Myocyte (in vitro differentiated cells): Measurements from ENCODE around the gene GMDS. TPM values are rescaled to one million over a fixed set of nuclear protein-coding genes. Genes with fewer than 3 reads are reported as not detected.

ENCODE experiments used
- DNase-seq: peaks from one replicate; pipeline ENCODE4 v3.0.0-alpha.2; 2012; ENCODE audit warnings: low read depth
- total RNA-seq: library from RNA; depleted of rRNA; stranded (reverse); fragments of >200 nt; gene quantifications from 2 replicates; pipeline ENCODE4 v1.2.3, GENCODE V29; 2014

Gene GMDS
- total RNA-seq, 1 donor from 2014 or later, result 9.3 TPM

GRCh38 chr6:1814279-1814678, 431.1 kb downstream of the GMDS start:
- no peak for DNase-seq

- no peak for DNase-seq
Measured at GRCh38 chr6:1812487-1812886, 432.9 kb downstream of the GMDS start.

GRCh38 chr6:1812034-1812433, 433.4 kb downstream of the GMDS start:
- DNase-seq, result no peak

- DNase-seq, result no peak
Measured at GRCh38 chr6:1810880-1811279, 434.5 kb downstream of the GMDS start.

- no peak for DNase-seq
Measured at GRCh38 chr6:1809291-1809988, 436.0 kb downstream of the GMDS start.

- DNase-seq, result no peak
Measured at GRCh38 chr6:1806935-1807334, 438.5 kb downstream of the GMDS start.

- no peak for DNase-seq
Measured at GRCh38 chr6:1802491-1803395, 442.7 kb downstream of the GMDS start.

- no peak for DNase-seq
Measured at GRCh38 chr6:1801401-1801800, 444.0 kb downstream of the GMDS start.

- no peak for DNase-seq
Measured at GRCh38 chr6:1800845-1801244, 444.6 kb downstream of the GMDS start.

- DNase-seq, result no peak
Measured at GRCh38 chr6:1798965-1799325, 446.5 kb downstream of the GMDS start.

- DNase-seq, result no peak
Measured at GRCh38 chr6:1798303-1798964, 447.0 kb downstream of the GMDS start.

GRCh38 chr6:1797801-1798200, 447.6 kb downstream of the GMDS start:
- no peak for DNase-seq

- DNase-seq, result no peak
Measured at GRCh38 chr6:1796706-1797529, 448.5 kb downstream of the GMDS start.

GRCh38 chr6:1795910-1796309, 449.5 kb downstream of the GMDS start:
- DNase-seq, result no peak

- DNase-seq, result peak; percentile 30
Measured at GRCh38 chr6:1792989-1793388, 452.4 kb downstream of the GMDS start.

GRCh38 chr6:1790684-1791083, 454.7 kb downstream of the GMDS start:
- DNase-seq, result no peak

- no peak for DNase-seq
Measured at GRCh38 chr6:1789092-1789491, 456.3 kb downstream of the GMDS start.

GRCh38 chr6:1787894-1788293, 457.5 kb downstream of the GMDS start:
- DNase-seq, result peak; percentile 11

- DNase-seq, result no peak
Measured at GRCh38 chr6:1786455-1787453, 458.7 kb downstream of the GMDS start.

- DNase-seq, result no peak
Measured at GRCh38 chr6:1784422-1784884, 461.0 kb downstream of the GMDS start.
